ENCODE measurements around the gene TXNDC11. TPM values are rescaled to one million over a fixed set of nuclear protein-coding genes. Genes with fewer than 3 reads are reported as not detected.

The TXNDC11 gene
- total and polyA plus RNA-seq, 3 donors from 2014 or later, result 34.4 to 45.3 (median 42.3) TPM

DNA sequence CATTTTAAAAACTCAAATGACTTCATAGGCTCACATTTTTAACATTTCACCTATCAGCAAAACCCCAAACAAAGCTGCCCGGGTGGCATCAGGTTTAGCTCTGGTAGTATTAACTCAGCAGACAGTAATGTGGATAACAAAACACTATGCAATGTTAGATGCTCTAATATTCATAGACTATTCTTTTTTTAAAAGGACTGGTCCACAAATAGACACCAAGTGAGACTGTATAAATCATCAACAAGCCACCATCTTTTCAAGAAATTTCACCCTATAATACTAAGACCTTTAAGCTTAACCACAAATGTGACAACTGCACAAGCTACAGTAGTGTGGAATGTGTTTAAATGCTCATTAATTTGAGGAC, 54.2 kb downstream of the TXNDC11 start:
- TF ChIP-seq POLR2A (IDR thresholded peaks at IDR 0.05), result no peak
- TF ChIP-seq, protein P1, sequence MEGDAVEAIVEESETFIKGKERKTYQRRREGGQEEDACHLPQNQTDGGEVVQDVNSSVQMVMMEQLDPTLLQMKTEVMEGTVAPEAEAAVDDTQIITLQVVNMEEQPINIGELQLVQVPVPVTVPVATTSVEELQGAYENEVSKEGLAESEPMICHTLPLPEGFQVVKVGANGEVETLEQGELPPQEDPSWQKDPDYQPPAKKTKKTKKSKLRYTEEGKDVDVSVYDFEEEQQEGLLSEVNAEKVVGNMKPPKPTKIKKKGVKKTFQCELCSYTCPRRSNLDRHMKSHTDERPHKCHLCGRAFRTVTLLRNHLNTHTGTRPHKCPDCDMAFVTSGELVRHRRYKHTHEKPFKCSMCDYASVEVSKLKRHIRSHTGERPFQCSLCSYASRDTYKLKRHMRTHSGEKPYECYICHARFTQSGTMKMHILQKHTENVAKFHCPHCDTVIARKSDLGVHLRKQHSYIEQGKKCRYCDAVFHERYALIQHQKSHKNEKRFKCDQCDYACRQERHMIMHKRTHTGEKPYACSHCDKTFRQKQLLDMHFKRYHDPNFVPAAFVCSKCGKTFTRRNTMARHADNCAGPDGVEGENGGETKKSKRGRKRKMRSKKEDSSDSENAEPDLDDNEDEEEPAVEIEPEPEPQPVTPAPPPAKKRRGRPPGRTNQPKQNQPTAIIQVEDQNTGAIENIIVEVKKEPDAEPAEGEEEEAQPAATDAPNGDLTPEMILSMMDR (IDR thresholded peaks at IDR 0.05), result no peak
- 69 to 92% methylated on average over 1 of the region's 1 CpG for WGBS, 2 donors
- H3K4me3 ChIP-seq, result no peak overlapping the region
- H3K4me1 ChIP-seq, result peaks cover 6% of the 10 kb centered on the region
- no peak overlapping the region for H3K27ac ChIP-seq
- intact Hi-C loops (cut with DNase I; ENCODE audit: low total_unique reads), result no loop called here
- no peaks in the 10 kb centered on the region for H3K27me3 ChIP-seq
- H3K36me3 ChIP-seq (ENCODE audit: low read depth, missing control alignments), result no peaks in the 10 kb centered on the region
- no peak for DNase-seq
- H3K9me3 ChIP-seq, result no peaks in the 10 kb centered on the region

DNA sequence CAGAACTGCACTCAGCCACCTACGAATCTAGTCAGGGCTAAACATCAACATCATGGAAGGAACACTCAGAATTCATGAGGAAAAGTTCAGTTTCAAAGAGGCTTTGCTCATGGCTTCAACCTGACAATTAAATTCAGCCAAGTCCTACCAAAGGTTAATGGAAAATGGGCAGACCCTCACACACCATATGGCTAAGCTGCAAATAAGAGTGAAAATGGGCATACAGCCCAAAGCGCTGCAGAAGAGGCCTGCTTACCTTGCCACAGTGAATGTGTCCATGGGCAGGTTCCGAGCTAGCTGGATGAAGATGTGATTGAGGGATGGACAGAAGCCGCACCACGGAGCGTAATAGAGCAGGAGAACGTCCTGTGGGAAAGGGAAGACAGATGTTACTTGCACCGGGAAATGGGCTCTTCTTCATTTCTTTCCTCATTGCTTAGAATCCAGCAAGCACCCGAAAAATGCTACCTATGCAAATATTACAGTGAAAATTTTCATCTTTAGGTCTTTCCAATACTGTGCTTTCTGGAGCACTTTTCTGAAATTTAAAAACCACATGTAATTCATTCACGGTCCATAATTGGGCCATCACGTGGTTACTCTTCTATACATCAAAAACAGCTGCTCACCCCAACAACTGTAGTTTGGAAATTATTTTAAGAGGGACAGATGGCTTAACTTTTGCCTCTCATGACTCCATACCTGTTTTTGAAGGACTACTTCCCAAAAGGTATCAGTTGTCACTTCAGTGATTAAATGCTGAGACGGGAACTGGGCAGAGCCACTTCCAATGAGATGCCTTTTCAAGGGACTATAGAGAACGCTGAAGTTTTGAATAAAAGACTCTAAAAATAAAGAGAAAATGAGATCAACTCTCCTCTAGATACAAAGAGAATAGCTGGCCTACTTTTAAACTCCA, 54.8 kb downstream of the TXNDC11 start:
- TF ChIP-seq POLR2A (IDR thresholded peaks at IDR 0.05), result no peak
- TF ChIP-seq, protein P1 (IDR thresholded peaks at IDR 0.05), result no peak
- no peak for DNase-seq
- Histone ChIP-seq H3K4me1 (peaks cover 6% of the 10 kb centered on the region), H3K36me3 (ENCODE audit: low read depth, missing control alignments) (no peaks in the 10 kb centered on the region), H3K4me3 (no peak overlapping the region), H3K27ac (no peak overlapping the region), H3K27me3 (no peaks in the 10 kb centered on the region), H3K9me3 (no peaks in the 10 kb centered on the region)
- intact Hi-C loops (cut with DNase I; ENCODE audit: low total_unique reads), result no loop called here
- 93 to 95% methylated on average over 12 to 13 of the region's 13 CpGs for WGBS, 2 donors

DNA sequence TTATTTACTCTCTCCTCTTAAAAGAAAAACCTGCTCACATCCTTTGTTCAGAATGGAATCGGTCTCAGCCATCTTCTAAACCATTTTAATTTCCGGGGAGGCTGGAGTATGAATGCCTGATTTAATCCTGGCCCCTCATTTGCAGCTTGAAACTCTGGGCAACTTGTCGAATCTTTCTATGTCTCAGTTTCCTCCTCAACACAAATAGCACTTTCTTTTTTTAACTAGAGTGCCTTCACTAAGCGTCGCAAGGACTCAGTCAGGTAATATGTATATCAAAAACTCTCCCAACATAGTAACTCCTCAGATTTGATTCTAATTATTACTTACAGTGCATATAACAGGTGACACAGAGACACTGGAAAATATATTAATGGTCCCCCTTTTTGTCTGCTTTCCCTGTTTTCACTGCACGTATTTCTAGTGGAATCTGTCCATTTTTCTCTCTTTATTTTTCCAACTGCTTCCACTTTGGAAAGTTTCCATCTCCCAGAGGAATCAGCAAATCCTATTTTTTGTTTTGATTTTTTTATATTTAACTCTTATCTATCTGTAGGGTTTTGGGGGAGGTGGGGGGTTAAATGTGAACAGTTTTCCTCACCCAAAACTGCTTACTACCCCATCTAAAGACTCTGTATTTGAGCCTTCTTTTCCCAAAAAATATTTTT, 55.8 kb downstream of the TXNDC11 start:
- H3K27me3 ChIP-seq, result no peaks in the 10 kb centered on the region
- no peaks in the 10 kb centered on the region for H3K36me3 ChIP-seq (ENCODE audit: low read depth, missing control alignments)
- DNase-seq, result no peak
- 74 to 78% methylated on average over 6 of the region's 6 CpGs for WGBS, 2 donors
- TF ChIP-seq POLR2A (IDR thresholded peaks at IDR 0.05), result no peak
- no peak overlapping the region for H3K27ac ChIP-seq
- intact Hi-C loops (cut with DNase I; ENCODE audit: low total_unique reads), result no loop called here
- H3K4me1 ChIP-seq, result peaks cover 6% of the 10 kb centered on the region
- H3K4me3 ChIP-seq, result no peak overlapping the region
- no peaks in the 10 kb centered on the region for H3K9me3 ChIP-seq

DNA sequence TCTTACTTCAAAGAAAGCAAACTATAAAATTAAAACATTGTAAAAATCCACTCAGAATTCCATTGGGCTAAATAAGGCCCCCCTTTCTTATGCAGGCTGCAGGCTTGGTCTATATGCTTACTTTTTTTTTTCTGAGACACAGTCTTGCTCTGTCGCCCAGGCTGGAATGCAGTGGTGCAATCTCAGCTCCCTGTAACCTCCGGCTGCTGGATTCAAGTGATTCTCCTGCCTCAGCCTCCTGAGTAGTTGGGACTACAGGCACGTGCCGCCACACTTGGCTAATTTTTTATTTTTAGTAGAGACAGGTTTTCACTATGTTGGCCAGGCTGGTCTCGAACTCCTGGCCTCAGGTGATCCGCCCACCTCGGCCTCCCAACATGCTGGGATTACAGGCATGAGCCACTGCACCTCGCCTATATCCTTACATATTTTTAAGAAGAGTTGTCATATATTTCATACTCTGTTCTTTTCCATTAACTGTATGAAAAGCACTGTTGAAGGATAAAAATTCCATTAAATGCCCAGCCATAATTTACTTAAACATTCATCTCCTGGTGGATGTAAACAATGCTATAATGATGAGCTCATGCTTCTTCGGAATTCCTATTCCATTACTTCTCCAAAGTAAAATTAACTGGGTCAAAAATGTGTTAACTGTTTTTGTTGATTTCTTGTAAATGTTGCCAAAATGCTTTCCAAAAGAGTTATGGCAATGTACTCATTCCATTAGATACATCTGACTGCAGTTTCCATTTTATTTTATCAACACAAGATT, 56.6 kb downstream of the TXNDC11 start:
- peaks cover 6% of the 10 kb centered on the region for H3K4me1 ChIP-seq
- TF ChIP-seq, protein P1 (IDR thresholded peaks at IDR 0.05), result no peak
- no peak for TF ChIP-seq POLR2A (IDR thresholded peaks at IDR 0.05)

More for the DNA sequence above, 56.6 kb downstream of the TXNDC11 start:
- Histone ChIP-seq H3K27me3 (no peaks in the 10 kb centered on the region), H3K36me3 (ENCODE audit: low read depth, missing control alignments) (no peaks in the 10 kb centered on the region), H3K9me3 (no peaks in the 10 kb centered on the region), H3K4me3 (no peak overlapping the region), H3K27ac (no peak overlapping the region)
- WGBS, 2 donors, result 92 to 95% methylated on average over 9 of the region's 9 CpGs
- intact Hi-C loops (cut with DNase I; ENCODE audit: low total_unique reads), result no loop called here
- no peak for DNase-seq

All from testis (tissue), 3 donors.